Measurements from ENCODE around the gene PXK.

PXK gene

GRCh38 chr3:58357402-58357801, 24.7 kb downstream of the PXK start:
- Histone ChIP-seq H3K36me3 (ENCODE audit: control insufficient read depth, insufficient read depth, low read length) (no peaks in the 10 kb centered on the region), H3K27me3 (replicated peaks; ENCODE audit: control insufficient read depth, insufficient read depth, low read length) (no peaks in the 10 kb centered on the region), H3K4me3 (replicated peaks; ENCODE audit: low read depth, low read length) (no peak overlapping the region)
- TF ChIP-seq CTCF (IDR thresholded peaks at IDR 0.05; ENCODE audit: insufficient read depth, low read length, poor library complexity, severe bottlenecking), result no peak
- DNase-seq (ENCODE audit: extremely low read depth, insufficient read length), result no peak

GRCh38 chr3:58358092-58358491, 25.4 kb downstream of the PXK start:
- Histone ChIP-seq H3K4me3 (replicated peaks; ENCODE audit: low read depth, low read length) (no peak overlapping the region), H3K36me3 (ENCODE audit: control insufficient read depth, insufficient read depth, low read length) (no peaks in the 10 kb centered on the region), H3K27me3 (replicated peaks; ENCODE audit: control insufficient read depth, insufficient read depth, low read length) (no peaks in the 10 kb centered on the region)
- no peak for DNase-seq (ENCODE audit: extremely low read depth, insufficient read length)
- no peak for TF ChIP-seq CTCF (IDR thresholded peaks at IDR 0.05; ENCODE audit: insufficient read depth, low read length, poor library complexity, severe bottlenecking)

- no peak for DNase-seq (ENCODE audit: extremely low read depth, insufficient read length)
- TF ChIP-seq CTCF (IDR thresholded peaks at IDR 0.05; ENCODE audit: insufficient read depth, low read length, poor library complexity, severe bottlenecking), result no peak
- H3K36me3 ChIP-seq (ENCODE audit: control insufficient read depth, insufficient read depth, low read length), result no peaks in the 10 kb centered on the region
- no peaks in the 10 kb centered on the region for H3K27me3 ChIP-seq (replicated peaks; ENCODE audit: control insufficient read depth, insufficient read depth, low read length)
- no peak overlapping the region for H3K4me3 ChIP-seq (replicated peaks; ENCODE audit: low read depth, low read length)
Measured at GRCh38 chr3:58358808-58359207, 26.1 kb downstream of the PXK start.

GRCh38 chr3:58359621-58360020, 26.9 kb downstream of the PXK start:
- DNase-seq (ENCODE audit: extremely low read depth, insufficient read length), result no peak
- no peaks in the 10 kb centered on the region for H3K36me3 ChIP-seq (ENCODE audit: control insufficient read depth, insufficient read depth, low read length)

GRCh38 chr3:58361866-58362265, 29.2 kb downstream of the PXK start:
- Histone ChIP-seq H3K27me3 (replicated peaks; ENCODE audit: control insufficient read depth, insufficient read depth, low read length) (no peaks in the 10 kb centered on the region), H3K4me3 (replicated peaks; ENCODE audit: low read depth, low read length) (no peak overlapping the region), H3K36me3 (ENCODE audit: control insufficient read depth, insufficient read depth, low read length) (no peaks in the 10 kb centered on the region)
- no peak for TF ChIP-seq CTCF (IDR thresholded peaks at IDR 0.05; ENCODE audit: insufficient read depth, low read length, poor library complexity, severe bottlenecking)
- no peak for DNase-seq (ENCODE audit: extremely low read depth, insufficient read length)

More at GRCh38 chr3:58359621-58360020, 26.9 kb downstream of the PXK start:
- TF ChIP-seq CTCF (IDR thresholded peaks at IDR 0.05; ENCODE audit: insufficient read depth, low read length, poor library complexity, severe bottlenecking), result no peak
- Histone ChIP-seq H3K4me3 (replicated peaks; ENCODE audit: low read depth, low read length) (no peak overlapping the region), H3K27me3 (replicated peaks; ENCODE audit: control insufficient read depth, insufficient read depth, low read length) (no peaks in the 10 kb centered on the region)

- H3K27me3 ChIP-seq (replicated peaks; ENCODE audit: control insufficient read depth, insufficient read depth, low read length), result no peaks in the 10 kb centered on the region
- no peaks in the 10 kb centered on the region for H3K36me3 ChIP-seq (ENCODE audit: control insufficient read depth, insufficient read depth, low read length)
- no peak for DNase-seq (ENCODE audit: extremely low read depth, insufficient read length)
- TF ChIP-seq CTCF (IDR thresholded peaks at IDR 0.05; ENCODE audit: insufficient read depth, low read length, poor library complexity, severe bottlenecking), result no peak
- no peak overlapping the region for H3K4me3 ChIP-seq (replicated peaks; ENCODE audit: low read depth, low read length)
Measured at GRCh38 chr3:58366699-58367098, 34.0 kb downstream of the PXK start.
